ENCODE data around the gene ADAM12. TPM values are rescaled to one million over a fixed set of nuclear protein-coding genes. Genes with fewer than 3 reads are reported as not detected.

Gene ADAM12
- total and polyA plus RNA-seq, 8 donors, result 0.03 to 3.7 (median 0.15) TPM

DNA sequence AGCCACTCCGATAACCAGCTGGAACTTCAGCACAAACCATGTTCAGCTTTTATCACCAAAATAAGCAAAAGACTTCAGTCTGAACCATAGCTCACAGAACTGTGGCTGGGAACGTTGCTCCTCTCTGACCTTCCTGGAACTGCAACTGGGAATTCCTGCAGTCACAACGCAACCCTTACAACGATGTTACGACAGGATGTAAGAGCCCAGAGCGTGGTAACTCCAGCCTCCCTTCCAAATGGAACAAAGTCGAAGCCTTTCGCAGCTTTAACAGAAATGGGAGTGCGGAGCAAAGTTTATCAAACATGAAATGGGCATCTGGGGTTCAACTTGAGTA is 162.6 kb downstream of the ADAM12 start:
- ATAC-seq (peak in 1 of 4 donors; percentile 46), FAIRE-seq (no peak), DNase-seq (no peak)
- no peaks in the 10 kb centered on the region for H3K27me3 ChIP-seq
- H3K9me3 ChIP-seq, result no peaks in the 10 kb centered on the region
- no peak overlapping the region for H3K4me3 ChIP-seq
- intact Hi-C loops (cut with DNase I), result no loop called here
- WGBS, 2 donors, result 51 to 60% methylated on average over 9 of the region's 9 CpGs
- H3K36me3 ChIP-seq, result no peaks in the 10 kb centered on the region
- no peak for TF ChIP-seq CTCF (IDR thresholded peaks at IDR 0.05)
- H3K4me1 ChIP-seq, result no peaks in the 10 kb centered on the region
- H3K27ac ChIP-seq, result no peak overlapping the region

DNA sequence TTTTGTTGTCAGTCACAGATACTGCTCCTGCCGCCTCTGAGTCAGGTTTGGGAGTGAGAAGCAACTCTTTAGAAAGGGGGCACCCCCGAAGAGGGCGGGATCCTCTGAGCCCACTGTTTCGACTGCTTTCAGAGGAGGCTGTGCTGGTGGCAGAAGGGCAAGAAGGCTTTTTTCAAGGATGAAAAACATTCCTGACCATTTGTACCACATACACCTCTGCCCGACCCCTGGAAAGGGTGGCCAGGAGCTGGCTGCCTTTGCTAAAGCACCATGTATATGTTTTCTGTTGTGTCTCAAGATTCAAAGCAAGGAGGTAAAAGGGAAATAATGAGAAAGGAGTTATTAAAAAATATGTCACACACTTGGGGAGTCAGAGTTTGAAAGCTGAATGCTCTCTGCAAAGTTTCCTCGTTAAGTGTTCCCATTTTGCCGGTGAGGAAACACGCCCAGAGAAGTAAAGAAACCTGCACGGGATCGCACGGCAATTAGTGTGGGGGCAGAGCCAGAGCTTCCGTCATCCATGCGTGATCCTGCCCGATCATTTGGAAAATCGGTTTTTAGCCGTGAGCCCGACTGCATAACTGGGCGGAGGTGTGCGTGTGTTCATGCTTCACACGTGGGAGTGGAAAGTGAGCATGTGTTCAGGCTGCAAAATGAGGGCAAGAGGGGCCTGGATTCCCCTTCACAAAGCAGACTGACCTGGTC is 163.2 kb downstream of the ADAM12 start:
- H3K4me1 ChIP-seq, result no peaks in the 10 kb centered on the region
- H3K9me3 ChIP-seq, result no peaks in the 10 kb centered on the region
- H3K27ac ChIP-seq, result no peak overlapping the region
- no peaks in the 10 kb centered on the region for H3K36me3 ChIP-seq
- ATAC-seq (no peak), FAIRE-seq (no peak), DNase-seq (no peak)
- H3K27me3 ChIP-seq, result no peaks in the 10 kb centered on the region
- no peak for TF ChIP-seq CTCF (IDR thresholded peaks at IDR 0.05)
- no peak overlapping the region for H3K4me3 ChIP-seq
- intact Hi-C loops (cut with DNase I), result no loop called here
- WGBS, 2 donors, result 59 to 75% methylated on average over 20 of the region's 20 CpGs

DNA sequence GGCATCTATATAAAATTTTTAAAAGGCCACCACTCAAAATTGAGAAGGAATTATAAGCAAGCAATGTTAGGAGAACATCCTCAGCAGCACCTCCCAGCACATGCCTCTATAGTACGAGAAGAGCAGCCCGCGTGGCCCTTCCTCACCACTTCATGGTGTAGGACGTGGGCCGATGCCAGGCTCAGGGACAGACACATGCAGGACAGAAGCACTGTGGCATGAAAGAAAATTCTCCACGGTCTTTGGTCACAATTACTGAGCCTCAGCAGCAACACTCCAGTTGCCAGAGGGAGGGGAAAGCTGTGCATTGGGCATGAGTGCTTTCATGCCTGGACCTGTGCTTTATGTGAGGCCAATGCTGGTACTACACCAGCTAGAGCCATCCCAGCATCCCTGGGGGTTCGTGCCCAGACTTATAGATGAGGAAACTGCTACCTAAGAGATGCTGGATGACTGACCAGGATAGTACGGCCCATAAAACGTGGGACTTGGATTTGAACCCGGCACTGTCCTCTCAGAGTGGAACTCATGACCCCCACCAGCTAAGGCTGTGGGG is 164.7 kb downstream of the ADAM12 start:
- 65 to 81% methylated on average over 10 of the region's 10 CpGs for WGBS, 2 donors
- TF ChIP-seq CTCF (IDR thresholded peaks at IDR 0.05), result no peak
- ATAC-seq, result no peak
- H3K27me3 ChIP-seq, result no peaks in the 10 kb centered on the region
- H3K4me1 ChIP-seq, result no peaks in the 10 kb centered on the region
- H3K9me3 ChIP-seq, result no peaks in the 10 kb centered on the region
- FAIRE-seq, result no peak
- no peaks in the 10 kb centered on the region for H3K36me3 ChIP-seq
- no peak for DNase-seq
- H3K4me3 ChIP-seq, result no peak overlapping the region
- no peak overlapping the region for H3K27ac ChIP-seq
- intact Hi-C loops (cut with DNase I), result no loop called here

- DNase-seq (no peak), FAIRE-seq (no peak), ATAC-seq (peak in 1 of 4 donors; percentile 46)
- no peak for TF ChIP-seq CTCF (IDR thresholded peaks at IDR 0.05)
- no peaks in the 10 kb centered on the region for H3K36me3 ChIP-seq
- H3K9me3 ChIP-seq, result no peaks in the 10 kb centered on the region
- no peak overlapping the region for H3K4me3 ChIP-seq
- H3K27ac ChIP-seq, result no peak overlapping the region
- H3K27me3 ChIP-seq, result no peaks in the 10 kb centered on the region
- 45 to 60% methylated on average over 4 of the region's 4 CpGs for WGBS, 2 donors
- intact Hi-C loops (cut with DNase I), result no loop called here
- no peaks in the 10 kb centered on the region for H3K4me1 ChIP-seq
These were observed 165.4 kb downstream of the ADAM12 start for GRCh38 chr10:126222736-126223511.

GRCh38 chr10:126221874-126222273 is 166.4 kb downstream of the ADAM12 start:
- no peak for FAIRE-seq
- TF ChIP-seq CTCF (IDR thresholded peaks at IDR 0.05), result no peak
- WGBS, 2 donors, result 70 to 84% methylated on average over 5 of the region's 5 CpGs

More at GRCh38 chr10:126221874-126222273, 166.4 kb downstream of the ADAM12 start:
- Histone ChIP-seq H3K27ac (no peak overlapping the region), H3K4me1 (no peaks in the 10 kb centered on the region), H3K4me3 (no peak overlapping the region), H3K27me3 (no peaks in the 10 kb centered on the region), H3K9me3 (no peaks in the 10 kb centered on the region), H3K36me3 (no peaks in the 10 kb centered on the region)
- DNase-seq (no peak), ATAC-seq (no peak)
- intact Hi-C loops (cut with DNase I), result no loop called here
